H1 (cell line): ENCODE measurements around the gene PRKAR1B.

Experiments used
- CTCF ChIP-seq, 3 experiments: IDR thresholded peaks; 1 replicate in 2 of 3; 2 replicates in 1 of 3; pipeline versions ENCODE4 v1.5.1 to v1.6.1; 2011; ENCODE audit warnings: low read length in 3 of 3, mild to moderate bottlenecking in 3 of 3, inconsistent platforms in 2 of 3, low read depth in 1 of 3, moderate library complexity in 1 of 3; ENCODE audit not compliant: insufficient read depth in 1 of 3; ENCODE audit errors: control extremely low read depth in 1 of 3
- EZH2 ChIP-seq: fragments of 200-600 bp; sonication (generic); IDR thresholded peaks from 2 replicates; pipeline ENCODE4 v1.7.1; 2012; ENCODE audit warnings: low read depth, mild to moderate bottlenecking, moderate library complexity, low read length, inconsistent platforms; ENCODE audit not compliant: severe bottlenecking
- JUN ChIP-seq: IDR thresholded peaks from 2 replicates; pipeline ENCODE4 v1.6.1; 2011; ENCODE audit warnings: low read depth, mild to moderate bottlenecking, improper control_type of control experiment, low read length
- KDM4A ChIP-seq: IDR thresholded peaks from one replicate; pipeline ENCODE4 v1.7.1; 2012; ENCODE audit warnings: low read depth, mild to moderate bottlenecking, moderate library complexity, low read length, inconsistent platforms; ENCODE audit not compliant: severe bottlenecking
- PHF8 ChIP-seq: fragments of 200-600 bp; sonication (generic); conservative IDR thresholded peaks from 2 replicates; pipeline ENCODE4 v1.7.1; 2012; ENCODE audit warnings: low read depth, mild to moderate bottlenecking, inconsistent platforms, low read length, moderate library complexity
- POLR2A ChIP-seq, 2 experiments: IDR thresholded peaks; 1 replicate in 1 of 2; 2 replicates in 1 of 2; pipeline ENCODE4 v1.6.1; 2011; ENCODE audit warnings: low read depth in 2 of 2, low read length in 2 of 2, mild to moderate bottlenecking in 2 of 2; ENCODE audit errors: control extremely low read depth in 1 of 2
- RAD21 ChIP-seq, 2 experiments: IDR thresholded peaks in 1 of 2; conservative IDR thresholded peaks in 1 of 2; 2 replicates each; pipeline ENCODE4 v1.6.1; 2011; ENCODE audit warnings: low read depth in 2 of 2, low read length in 2 of 2, improper control_type of control experiment in 1 of 2, inconsistent platforms in 1 of 2, mild to moderate bottlenecking in 1 of 2, moderate library complexity in 1 of 2
- ZNF274 ChIP-seq: IDR thresholded peaks from 2 replicates; pipeline ENCODE4 v1.7.0; 2012; ENCODE audit warnings: low read length, borderline replicate concordance; ENCODE audit errors: extremely low read depth

GRCh38 chr7:738241-738640, 11.2 kb upstream of the PRKAR1B start:
- no peak for TF ChIP-seq JUN
- no peak for TF ChIP-seq RAD21 (IDR thresholded peaks at IDR 0.05 in 1 of 2, conservative IDR thresholded peaks at IDR 0.05 in 1 of 2; ENCODE audit: low read depth in 2 of 2, low read length in 2 of 2)
- no peak for TF ChIP-seq CTCF (IDR thresholded peaks at IDR 0.05; ENCODE audit: control extremely low read depth in 1 of 3, insufficient read depth in 1 of 3, low read depth in 1 of 3, low read length in 3 of 3)
- TF ChIP-seq PHF8 = no peak
- TF ChIP-seq KDM4A = no peak
- TF ChIP-seq POLR2A (IDR thresholded peaks at IDR 0.05; ENCODE audit: control extremely low read depth in 1 of 2, low read depth in 2 of 2, low read length in 2 of 2) = no peak
- TF ChIP-seq ZNF274 = no peak
- TF ChIP-seq EZH2 = no peak
